Calu3 (cell line): Measurements from ENCODE around the gene CMTM8. TPM values are rescaled to one million over a fixed set of nuclear protein-coding genes. Genes with fewer than 3 reads are reported as not detected.
"Not testable (repeated sequence)": the region's sequence is repeated elsewhere in the genome, so short reads cannot be mapped to it uniquely, and the experiment has no call there.

Source experiments
- BruUV-seq: library from RNA; stranded (reverse); fragments of 400-500 nt; replicated peaks from 2 replicates; lab custom pipeline; 2021; lab: Mats Ljungman, UMichigan
- CTCF ChIA-PET: fragments of 300-600 bp; sonication (Branson Sonifier 250); formaldehyde crosslinking; loops from one replicate; lab custom pipeline; 2022; ENCODE audit warnings: antibody characterized with exemption; lab: Charles Lee
- DNase-seq: peaks from one replicate; pipeline ENCODE4 v3.0.0; 2022
- H3K27ac Mint-ChIP-seq: one replicate; pipeline ENCODE4 v1.8.0; 2022; ENCODE audit warnings: mixed read lengths; ENCODE audit not compliant: unreplicated experiment
- H3K27me3 Mint-ChIP-seq: one replicate; pipeline ENCODE4 v1.8.0; 2022; ENCODE audit warnings: mixed read lengths; ENCODE audit not compliant: unreplicated experiment
- H3K36me3 Mint-ChIP-seq: one replicate; pipeline ENCODE4 v1.8.0; 2022; ENCODE audit warnings: mild to moderate bottlenecking, moderate library complexity, mixed read lengths; ENCODE audit not compliant: insufficient read depth, unreplicated experiment
- H3K4me1 Mint-ChIP-seq: one replicate; pipeline ENCODE4 v1.8.0; 2022; ENCODE audit warnings: mild to moderate bottlenecking, low read depth, mixed read lengths; ENCODE audit not compliant: unreplicated experiment
- H3K4me3 Mint-ChIP-seq: one replicate; pipeline ENCODE4 v1.8.0; 2022; ENCODE audit warnings: mild to moderate bottlenecking, low read depth, moderate library complexity, mixed read lengths; ENCODE audit not compliant: unreplicated experiment
- H3K9me3 Mint-ChIP-seq: one replicate; pipeline ENCODE4 v1.8.0; 2022; ENCODE audit warnings: low read depth, mixed read lengths; ENCODE audit not compliant: unreplicated experiment
- CTCF ChIP-seq: fragments of 200-600 bp; IDR thresholded peaks from one replicate; pipeline ENCODE4 v1.8.0; 2022; ENCODE audit warnings: antibody characterized with exemption; ENCODE audit not compliant: unreplicated experiment
- intact Hi-C: fragments of 100-400 bp; cut with micrococcal nuclease; formaldehyde crosslinking; loops from one replicate; pipeline ENCODE4 v1.10.0; 2022; ENCODE audit not compliant: unreplicated experiment
- total RNA-seq: library from RNA; stranded (reverse); gene quantifications from 2 replicates; pipeline ENCODE4 v1.2.3, GENCODE V29; 2022

Gene CMTM8
- total RNA-seq, 1 experiment from 2014 or later = 19.0 TPM

GRCh38 chr3:32387512-32387911 lies 149.0 kb downstream of the CMTM8 start:
- BruUV-seq = no TSS peak
- TF ChIP-seq CTCF = no peak
- Mint-ChIP-seq H3K4me3 (no peak overlapping the region), H3K27me3 (no peaks in the 10 kb centered on the region), H3K9me3 (no peaks in the 10 kb centered on the region), H3K36me3 (peaks cover 17% of the 10 kb centered on the region), H3K27ac (no peak overlapping the region), H3K4me1 (no peaks in the 10 kb centered on the region)
- DNase-seq = no peak
- intact Hi-C loops = no loop called here
- CTCF ChIA-PET = no interaction called here

GRCh38 chr3:32389577-32389976 lies 151.1 kb downstream of the CMTM8 start:
- H3K27me3 Mint-ChIP-seq, DNase-seq, CTCF ChIA-PET, H3K4me1 Mint-ChIP-seq, H3K27ac Mint-ChIP-seq, H3K4me3 Mint-ChIP-seq, intact Hi-C loops, BruUV-seq, H3K9me3 Mint-ChIP-seq: not testable (repeated sequence)
- H3K36me3 Mint-ChIP-seq = peaks cover 37% of the 10 kb centered on the region

- intact Hi-C loops = no loop called here
- BruUV-seq = no TSS peak
- Mint-ChIP-seq H3K9me3 (no peaks in the 10 kb centered on the region), H3K4me3 (peak within 1 kb of the TSS; percentile 98), H3K27me3 (no peaks in the 10 kb centered on the region), H3K27ac (peak within 1 kb of the TSS; percentile 88), H3K36me3 (peaks cover 53% of the 10 kb centered on the region), H3K4me1 (peaks cover 30% of the 10 kb centered on the region)
- DNase-seq = peak; percentile 86
- CTCF ChIA-PET = interaction anchor here (0.6 to 1.2 kb wide), 3 partner anchors 23 to 81 kb away, joined by 4 to 5 read pairs (median 4); no protein-coding TSS in a partner anchor
- no peak for TF ChIP-seq CTCF
These were observed 153.4 kb downstream of the CMTM8 start, which contains the start of gene CMTM7 for GRCh38 chr3:32391643-32392535. TSS of gene CMTM7 (plus strand) at chr3:32391853. CDS start at chr3:32391907, 54 bp downstream.

GRCh38 chr3:32392536-32393302 lies 154.2 kb downstream of the CMTM8 start:
- no peaks in the 10 kb centered on the region for H3K27me3 Mint-ChIP-seq
- CTCF ChIA-PET = interaction anchor here (0.7 to 1.2 kb wide), 3 partner anchors 22 to 77 kb away, joined by 3 to 5 read pairs (median 4); no protein-coding TSS in a partner anchor
- no peak for TF ChIP-seq CTCF
- peak overlapping the region; percentile 98 for H3K4me3 Mint-ChIP-seq
- DNase-seq = no peak
- H3K4me1 Mint-ChIP-seq = peaks cover 34% of the 10 kb centered on the region
- BruUV-seq = TSS peak; percentile 32
- H3K36me3 Mint-ChIP-seq = peaks cover 53% of the 10 kb centered on the region
- intact Hi-C loops = no loop called here
- H3K9me3 Mint-ChIP-seq = no peaks in the 10 kb centered on the region
- H3K27ac Mint-ChIP-seq = peak overlapping the region; percentile 88
